H9 (cell line): ENCODE data around the gene OGFOD3. TPM values are rescaled to one million over a fixed set of nuclear protein-coding genes. Genes with fewer than 3 reads are reported as not detected.

Source experiments
- DNase-seq: peaks from one replicate; pipeline ENCODE4 v3.0.0-alpha.2; 2017
- H2AFZ ChIP-seq: one replicate; pipeline ENCODE4 v1.6.1; 2013; ENCODE audit warnings: mild to moderate bottlenecking, low read length, control low read depth, moderate library complexity
- H2AK5ac ChIP-seq: 2 replicates; pipeline ENCODE4 v1.6.1; 2013; ENCODE audit warnings: low read length, control low read depth, mixed read lengths; ENCODE audit not compliant: insufficient read length
- H2BK120ac ChIP-seq: one replicate; pipeline ENCODE4 v1.6.1; 2013; ENCODE audit warnings: low read depth, mild to moderate bottlenecking, low read length, control low read depth, inconsistent platforms; ENCODE audit not compliant: poor library complexity, severe bottlenecking
- H2BK12ac ChIP-seq: 2 replicates; pipeline ENCODE4 v1.6.1; 2013; ENCODE audit warnings: low read length, control low read depth, mixed read lengths, low read depth; ENCODE audit not compliant: insufficient read length
- H2BK15ac ChIP-seq: 2 replicates; pipeline ENCODE4 v1.6.1; 2013; ENCODE audit warnings: low read depth, low read length, control low read depth
- H2BK20ac ChIP-seq: one replicate; pipeline ENCODE4 v1.6.1; 2013; ENCODE audit warnings: low read depth, mild to moderate bottlenecking, low read length, control low read depth, inconsistent platforms; ENCODE audit not compliant: poor library complexity, severe bottlenecking
- H2BK5ac ChIP-seq: 2 replicates; pipeline ENCODE4 v1.6.1; 2013; ENCODE audit warnings: low read length, control low read depth, mixed read lengths; ENCODE audit not compliant: insufficient read length
- H3K14ac ChIP-seq: 2 replicates; pipeline ENCODE4 v1.6.1; 2013; ENCODE audit warnings: low read length, control low read depth; ENCODE audit not compliant: insufficient read depth
- H3K18ac ChIP-seq: 2 replicates; pipeline ENCODE4 v1.6.1; 2013; ENCODE audit warnings: low read depth, mild to moderate bottlenecking, mixed read lengths, low read length, control low read depth; ENCODE audit not compliant: insufficient read length
- H3K23ac ChIP-seq: 2 replicates; pipeline ENCODE4 v1.6.1; 2013; ENCODE audit warnings: low read length, control low read depth, mixed read lengths, low read depth; ENCODE audit not compliant: insufficient read length
- H3K23me2 ChIP-seq: 2 replicates; pipeline ENCODE4 v1.6.1; 2013; ENCODE audit warnings: low read depth, mild to moderate bottlenecking, mixed read lengths, low read length, control low read depth; ENCODE audit not compliant: insufficient read length, poor library complexity, severe bottlenecking
- H3K27ac ChIP-seq: 2 replicates; pipeline ENCODE4 v1.5.1; 2013; ENCODE audit warnings: low read length, control low read depth, mixed read lengths, low read depth; ENCODE audit not compliant: insufficient read length
- H3K27me3 ChIP-seq: 2 replicates; pipeline ENCODE4 v1.6.1; 2013; ENCODE audit warnings: low read length, control low read depth, inconsistent platforms; ENCODE audit not compliant: insufficient read depth
- H3K4ac ChIP-seq: 2 replicates; pipeline ENCODE4 v1.6.1; 2013; ENCODE audit warnings: low read depth, mild to moderate bottlenecking, control low read depth, inconsistent platforms, low read length, moderate library complexity
- H3K4me1 ChIP-seq: 2 replicates; pipeline ENCODE4 v1.6.1; 2013; ENCODE audit warnings: low read length, control low read depth, inconsistent platforms; ENCODE audit not compliant: insufficient read depth
- H3K4me2 ChIP-seq: 2 replicates; pipeline ENCODE4 v1.6.1; 2013; ENCODE audit warnings: low read length, control low read depth, mixed read lengths; ENCODE audit not compliant: insufficient read length, insufficient read depth
- H3K56ac ChIP-seq: 2 replicates; pipeline ENCODE4 v1.6.1; 2013; ENCODE audit warnings: low read depth, mild to moderate bottlenecking, mixed read lengths, low read length, control low read depth; ENCODE audit not compliant: insufficient read length
- H3K79me1 ChIP-seq: 2 replicates; pipeline ENCODE4 v1.6.1; 2013; ENCODE audit warnings: low read depth, mild to moderate bottlenecking, moderate library complexity, low read length, control low read depth, inconsistent platforms; ENCODE audit not compliant: insufficient read depth, poor library complexity, severe bottlenecking
- H3K79me2 ChIP-seq: 2 replicates; pipeline ENCODE4 v1.6.1; 2013; ENCODE audit warnings: low read length, control low read depth, inconsistent platforms; ENCODE audit not compliant: insufficient read depth
- H3K9ac ChIP-seq: 2 replicates; pipeline ENCODE4 v1.6.1; 2013; ENCODE audit warnings: low read length, control low read depth, mixed read lengths; ENCODE audit not compliant: insufficient read length; ENCODE audit errors: extremely low read depth
- H3K9me3 ChIP-seq: one replicate; pipeline ENCODE4 v1.6.1; 2013; ENCODE audit warnings: low read depth, low read length, inconsistent platforms; ENCODE audit not compliant: control insufficient read depth
- H3T11ph ChIP-seq: one replicate; pipeline ENCODE4 v1.6.1; 2013; ENCODE audit warnings: mild to moderate bottlenecking, low read length, control low read depth, inconsistent platforms
- H4K20me1 ChIP-seq: one replicate; pipeline ENCODE4 v1.6.1; 2013; ENCODE audit not compliant: control insufficient read depth, insufficient read length, insufficient read depth
- H4K5ac ChIP-seq: 2 replicates; pipeline ENCODE4 v1.6.1; 2013; ENCODE audit warnings: low read depth, mild to moderate bottlenecking, mixed read lengths, low read length, control low read depth; ENCODE audit not compliant: insufficient read length
- H4K8ac ChIP-seq: replicated peaks from 2 replicates; pipeline ENCODE4 v1.6.1; 2013; ENCODE audit warnings: low read length, control low read depth, mixed read lengths, low read depth; ENCODE audit not compliant: insufficient read length
- H4K91ac ChIP-seq: 2 replicates; pipeline ENCODE4 v1.6.1; 2013; ENCODE audit warnings: low read depth, mild to moderate bottlenecking, moderate library complexity, mixed read lengths, low read length, control low read depth; ENCODE audit not compliant: insufficient read length
- H3K27ac Mint-ChIP-seq, 3 experiments: 2 replicates in 2 of 3; 3 replicates in 1 of 3; pipeline ENCODE4 v1.8.0; 2020 to 2021; ENCODE audit warnings: mixed read lengths in 3 of 3, mild to moderate bottlenecking in 1 of 3, moderate library complexity in 1 of 3
- H3K27me3 Mint-ChIP-seq: 2 replicates; pipeline ENCODE4 v1.8.0; 2021; ENCODE audit warnings: low read depth, mild to moderate bottlenecking, moderate library complexity, mixed read lengths
- H3K36me3 Mint-ChIP-seq, 3 experiments: 2 replicates in 2 of 3; 3 replicates in 1 of 3; pipeline ENCODE4 v1.8.0; 2020 to 2021; ENCODE audit warnings: low read depth in 3 of 3, mixed read lengths in 3 of 3; ENCODE audit not compliant: insufficient read depth in 1 of 3
- H3K4me1 Mint-ChIP-seq, 2 experiments: 2 replicates each; pipeline ENCODE4 v1.8.0; 2020; ENCODE audit warnings: mixed read lengths in 2 of 2
- H3K4me3 Mint-ChIP-seq, 2 experiments: 2 replicates in 1 of 2; 3 replicates in 1 of 2; pipeline ENCODE4 v1.8.0; 2020 to 2021; ENCODE audit warnings: mild to moderate bottlenecking in 2 of 2, mixed read lengths in 2 of 2, moderate library complexity in 1 of 2
- H3K9me3 Mint-ChIP-seq, 2 experiments: 2 replicates in 1 of 2; 3 replicates in 1 of 2; pipeline ENCODE4 v1.8.0; 2020; ENCODE audit warnings: mild to moderate bottlenecking in 2 of 2, mixed read lengths in 2 of 2, moderate library complexity in 1 of 2
- CTCF ChIP-seq: fragments of 200-600 bp; sonication (generic); conservative IDR thresholded peaks from 3 replicates; pipeline ENCODE4 v1.8.0; 2021; ENCODE audit warnings: antibody characterized with exemption, mild to moderate bottlenecking
- WGBS: extraction: QIAGEN DNeasy Blood & Tissue Kit; methylation state at CpG from one replicate; pipeline ENCODE4 v1.1.7; 2013; ENCODE audit warnings: missing lambda C conversion rate, low lambda C conversion rate, mixed read lengths; ENCODE audit not compliant: insufficient read length; ENCODE audit errors: extremely low coverage; 5-methylcytosine and 5-hydroxymethylcytosine counted together
- total RNA-seq: library from RNA; stranded (reverse); gene quantifications from 2 replicates; pipeline ENCODE4 v1.2.1, GENCODE V29; 2021

The OGFOD3 gene
- total RNA-seq, 1 experiment from 2014 or later = 27.8 TPM

DNA sequence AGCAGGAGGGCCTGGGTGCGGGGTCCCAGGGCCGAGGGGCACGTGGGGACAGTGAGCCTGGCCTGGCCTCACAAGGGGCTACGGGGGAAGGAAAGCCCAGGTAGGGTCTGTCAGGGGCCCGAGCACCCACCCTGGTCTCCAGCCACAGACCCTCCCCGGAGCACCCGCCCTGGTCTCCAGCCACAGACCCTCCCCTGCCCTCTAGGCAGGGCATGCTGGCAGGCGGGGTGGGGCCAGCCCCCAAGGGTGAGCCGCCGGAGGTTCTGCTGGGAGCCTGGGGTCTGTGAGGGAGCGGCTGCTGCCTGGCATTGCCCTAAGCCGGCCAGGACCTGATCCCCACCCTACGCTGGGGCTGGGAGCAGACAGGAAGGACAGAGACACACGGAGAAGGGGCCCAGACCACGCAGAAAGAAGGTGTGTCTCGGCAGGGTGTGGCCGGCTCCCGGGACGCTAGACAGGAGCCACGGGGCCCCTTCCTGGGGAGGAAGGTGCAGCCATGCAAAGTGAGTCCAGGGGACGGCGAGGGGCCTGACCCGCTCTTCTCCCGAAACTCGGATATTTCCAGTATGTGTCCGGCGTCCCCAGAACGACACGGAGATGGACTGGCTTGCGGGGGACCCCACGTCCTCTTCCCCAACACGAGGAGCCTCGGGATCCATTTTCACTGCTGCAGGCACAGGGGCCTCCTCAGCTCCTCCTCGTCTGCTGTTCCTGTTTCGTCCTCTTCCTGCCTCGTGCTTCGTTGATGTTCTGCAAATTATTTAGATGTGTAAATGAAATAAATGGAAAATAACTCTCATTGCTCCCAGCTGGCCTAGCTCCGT lies 31.3 kb downstream of the OGFOD3 start:
- no peak for TF ChIP-seq CTCF
- Histone ChIP-seq H4K20me1 (no peaks in the 10 kb centered on the region), H3K23me2 (no peaks in the 10 kb centered on the region), H3K14ac (no peak overlapping the region), H4K5ac (no peak overlapping the region), H2BK15ac (no peak overlapping the region), H3K4me2 (no peak overlapping the region), H4K8ac (no peak overlapping the region), H2AK5ac (no peak overlapping the region), H2BK12ac (no peak overlapping the region), H3K27me3 (no peaks in the 10 kb centered on the region), H3T11ph (no peak overlapping the region), H3K4me1 (no peaks in the 10 kb centered on the region), H3K9me3 (no peaks in the 10 kb centered on the region), H3K23ac (no peak overlapping the region), H2BK5ac (no peak overlapping the region), H2BK120ac (no peak overlapping the region), H4K91ac (no peak overlapping the region), H3K9ac (no peak overlapping the region), H3K79me2 (no peaks in the 10 kb centered on the region), H2AFZ (no peak overlapping the region), H3K56ac (no peak overlapping the region), H3K27ac (no peak overlapping the region), H3K18ac (no peak overlapping the region), H2BK20ac (no peak overlapping the region), H3K4ac (no peak overlapping the region), H3K79me1 (no peaks in the 10 kb centered on the region)
- no peak overlapping the region for H3K4me3 Mint-ChIP-seq
- peaks cover 9% of the 10 kb centered on the region for H3K27me3 Mint-ChIP-seq
- WGBS = no CpG with 5 or more reads among the region's 38 CpGs
- peaks cover 0 to 2% (median under 1%) of the 10 kb centered on the region in 3 experiments; a peak in 1 of 7 replicates for H3K36me3 Mint-ChIP-seq
- no peak overlapping the region; a peak in 1 of 7 replicates for H3K27ac Mint-ChIP-seq
- peaks cover 4 to 13% of the 10 kb centered on the region in 2 experiments; a peak in 3 of 4 replicates for H3K4me1 Mint-ChIP-seq
- no peaks in the 10 kb centered on the region; a peak in 1 of 5 replicates for H3K9me3 Mint-ChIP-seq
- no peak for DNase-seq
